KMS-11 (cell line): ENCODE measurements around the gene C10orf67.

Source experiments
- H2AFZ ChIP-seq: fragments of 200-600 bp; sonication (generic); 2 replicates; pipeline ENCODE4 v1.6.1; 2016; ENCODE audit warnings: antibody characterized with exemption, mixed run types, low read depth
- H3K27ac ChIP-seq: fragments of 200-600 bp; sonication (generic); 2 replicates; pipeline ENCODE4 v1.6.1; 2016; ENCODE audit warnings: mild to moderate bottlenecking, mixed run types
- H3K27me3 ChIP-seq: fragments of 200-600 bp; sonication (generic); 2 replicates; pipeline ENCODE4 v1.6.1; 2017; ENCODE audit warnings: mild to moderate bottlenecking, low read depth, mixed run types, moderate library complexity; ENCODE audit not compliant: insufficient read depth
- H3K36me3 ChIP-seq: fragments of 200-600 bp; sonication (generic); 2 replicates; pipeline ENCODE4 v1.6.1; 2017; ENCODE audit warnings: mild to moderate bottlenecking, mixed run types; ENCODE audit not compliant: insufficient read depth
- H3K4me1 ChIP-seq: fragments of 200-600 bp; sonication (generic); 2 replicates; pipeline ENCODE4 v1.6.1; 2016; ENCODE audit warnings: mild to moderate bottlenecking, low read depth, mixed run types; ENCODE audit not compliant: poor library complexity, severe bottlenecking
- H3K4me2 ChIP-seq: fragments of 200-600 bp; sonication (generic); 2 replicates; pipeline ENCODE4 v1.7.0; 2016; ENCODE audit warnings: mild to moderate bottlenecking, mixed run types
- H3K4me3 ChIP-seq: fragments of 200-600 bp; sonication (generic); IDR thresholded peaks from 2 replicates; pipeline ENCODE4 v1.6.1; 2017; ENCODE audit warnings: low read depth, low read length, mixed read lengths; ENCODE audit not compliant: insufficient read depth
- H3K79me2 ChIP-seq: fragments of 200-600 bp; sonication (generic); 2 replicates; pipeline ENCODE4 v1.6.1; 2016; ENCODE audit warnings: low read depth, mixed run types; ENCODE audit not compliant: insufficient read depth
- H3K9ac ChIP-seq: fragments of 200-600 bp; sonication (generic); 2 replicates; pipeline ENCODE4 v1.6.1; 2016; ENCODE audit warnings: mild to moderate bottlenecking, mixed run types
- H4K20me1 ChIP-seq: fragments of 200-600 bp; sonication (generic); 2 replicates; pipeline ENCODE4 v1.6.1; 2016; ENCODE audit warnings: mild to moderate bottlenecking, mixed run types; ENCODE audit not compliant: insufficient read depth
- CTCF ChIP-seq: fragments of 200-600 bp; sonication (generic); conservative IDR thresholded peaks from 2 replicates; pipeline ENCODE4 v1.6.1; 2017; ENCODE audit warnings: low read depth, mild to moderate bottlenecking, antibody characterized with exemption, low read length, moderate library complexity, mixed read lengths

C10orf67 gene

GRCh38 chr10:23171232-23171876 is 173.2 kb downstream of the C10orf67 start:
- Histone ChIP-seq H3K27me3 (no peaks in the 10 kb centered on the region), H3K9ac (no peak overlapping the region), H3K27ac (no peak overlapping the region)

GRCh38 chr10:23158370-23158769 is 186.2 kb downstream of the C10orf67 start:
- Histone ChIP-seq H3K27me3 (no peaks in the 10 kb centered on the region), H3K79me2 (no peaks in the 10 kb centered on the region), H3K36me3 (no peaks in the 10 kb centered on the region), H3K4me2 (peak overlapping the region; percentile 76), H2AFZ (peak overlapping the region; percentile 64; the same call in 1 of the 2 replicates), H4K20me1 (no peaks in the 10 kb centered on the region), H3K4me3 (no peak overlapping the region), H3K9ac (no peak overlapping the region), H3K27ac (no peak overlapping the region), H3K4me1 (peaks cover 6% of the 10 kb centered on the region)
- peak; percentile 99 for TF ChIP-seq CTCF

More at GRCh38 chr10:23171232-23171876, 173.2 kb downstream of the C10orf67 start:
- Histone ChIP-seq H4K20me1 (no peaks in the 10 kb centered on the region), H3K79me2 (no peaks in the 10 kb centered on the region), H3K4me1 (no peaks in the 10 kb centered on the region), H3K4me2 (no peak overlapping the region), H3K36me3 (no peaks in the 10 kb centered on the region), H3K4me3 (no peak overlapping the region), H2AFZ (no peak overlapping the region)
- TF ChIP-seq CTCF: no peak

GRCh38 chr10:23157691-23158369 is 186.8 kb downstream of the C10orf67 start:
- Histone ChIP-seq H2AFZ (peak overlapping the region; percentile 64; the same call in 1 of the 2 replicates), H3K27ac (no peak overlapping the region), H3K36me3 (no peaks in the 10 kb centered on the region), H3K4me3 (no peak overlapping the region), H3K9ac (no peak overlapping the region), H4K20me1 (no peaks in the 10 kb centered on the region), H3K27me3 (no peaks in the 10 kb centered on the region), H3K79me2 (no peaks in the 10 kb centered on the region), H3K4me2 (peak overlapping the region; percentile 76), H3K4me1 (peaks cover 6% of the 10 kb centered on the region)
- no peak; the same call in 1 of the 2 replicates for TF ChIP-seq CTCF

GRCh38 chr10:23157239-23157681 is 187.3 kb downstream of the C10orf67 start:
- Histone ChIP-seq H3K4me1 (peaks cover 6% of the 10 kb centered on the region), H3K36me3 (no peaks in the 10 kb centered on the region), H4K20me1 (no peaks in the 10 kb centered on the region), H3K4me2 (no peak overlapping the region), H3K27me3 (no peaks in the 10 kb centered on the region), H3K79me2 (no peaks in the 10 kb centered on the region), H3K27ac (no peak overlapping the region), H2AFZ (0 out of 2 replicates have a peak overlapping the region, but pooled peaks have one; percentile 27), H3K9ac (no peak overlapping the region), H3K4me3 (no peak overlapping the region)
- TF ChIP-seq CTCF: no peak
